Skeletal muscle cell (primary cell): ENCODE data around the gene CHAF1A.
A peak's percentile ranks its signal among the peaks of the same experiment; 100 is the strongest.

ENCODE experiments used
- DNase-seq: peaks from one replicate; pipeline ENCODE4 v3.0.0-alpha.2; 2010; ENCODE audit warnings: low read depth
- H3K4me3 ChIP-seq: 2 replicates; pipeline ENCODE4 v1.5.1; 2011; ENCODE audit warnings: low read depth, mild to moderate bottlenecking, control low read depth, low read length, moderate library complexity

Gene CHAF1A

GRCh38 chr19:4365791-4366665, 36.4 kb upstream of the CHAF1A start:
- no peak overlapping the region for H3K4me3 ChIP-seq
- no peak for DNase-seq

DNA sequence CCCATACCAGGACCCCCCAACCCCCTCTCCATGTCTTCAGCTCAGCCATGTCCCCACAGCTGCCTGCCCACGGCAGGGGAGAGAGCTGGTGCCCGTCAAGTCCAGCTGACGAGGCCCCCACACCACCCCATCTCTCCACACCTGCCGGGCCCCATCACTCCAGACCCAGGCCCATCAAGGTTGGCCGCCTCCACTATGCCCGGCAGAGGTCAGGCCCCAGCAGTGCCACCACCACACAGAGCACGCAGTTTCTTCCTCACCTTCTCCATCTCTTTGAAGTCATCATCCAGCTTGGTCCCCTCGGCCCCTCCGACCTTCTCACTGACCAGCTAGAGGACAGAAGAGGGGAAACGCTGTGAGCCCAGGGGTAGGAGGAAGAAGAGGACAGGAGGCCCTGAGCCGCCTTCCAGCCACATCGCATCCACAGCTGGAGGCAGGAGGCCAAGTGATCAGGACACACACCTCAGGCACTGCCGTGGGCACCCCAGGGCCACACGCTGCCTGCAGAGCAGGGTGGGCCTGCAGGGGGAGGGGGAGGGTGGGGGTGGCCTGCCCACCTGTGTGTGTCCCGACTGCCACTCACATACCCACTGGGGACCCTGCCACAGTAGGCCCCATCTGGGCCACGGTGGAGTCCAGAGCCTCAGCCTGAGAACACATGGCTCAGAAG, 35.6 kb upstream of the CHAF1A start:
- no peak overlapping the region for H3K4me3 ChIP-seq
- DNase-seq, result no peak

- no peak for DNase-seq
- no peak overlapping the region for H3K4me3 ChIP-seq
Measured at GRCh38 chr19:4367336-4367723, 35.1 kb upstream of the CHAF1A start.

DNA sequence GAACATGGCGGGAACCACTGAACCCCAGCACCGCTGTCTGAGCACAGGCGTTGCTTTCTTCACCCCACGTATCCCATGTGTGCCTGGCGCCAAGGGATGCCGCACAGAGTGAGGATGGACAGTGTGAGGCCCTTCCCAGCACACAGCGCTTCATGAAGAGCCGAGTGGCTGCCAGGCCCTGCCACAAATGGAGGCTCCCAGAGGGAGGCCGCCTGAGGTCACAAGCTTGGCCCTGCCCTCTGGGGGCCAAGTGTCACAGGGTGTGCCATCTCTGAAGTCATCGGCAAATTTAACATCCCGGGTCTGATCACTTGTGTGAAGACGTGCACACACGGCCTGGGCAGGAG, 34.7 kb upstream of the CHAF1A start:
- no peak for DNase-seq
- H3K4me3 ChIP-seq, result no peak overlapping the region

DNA sequence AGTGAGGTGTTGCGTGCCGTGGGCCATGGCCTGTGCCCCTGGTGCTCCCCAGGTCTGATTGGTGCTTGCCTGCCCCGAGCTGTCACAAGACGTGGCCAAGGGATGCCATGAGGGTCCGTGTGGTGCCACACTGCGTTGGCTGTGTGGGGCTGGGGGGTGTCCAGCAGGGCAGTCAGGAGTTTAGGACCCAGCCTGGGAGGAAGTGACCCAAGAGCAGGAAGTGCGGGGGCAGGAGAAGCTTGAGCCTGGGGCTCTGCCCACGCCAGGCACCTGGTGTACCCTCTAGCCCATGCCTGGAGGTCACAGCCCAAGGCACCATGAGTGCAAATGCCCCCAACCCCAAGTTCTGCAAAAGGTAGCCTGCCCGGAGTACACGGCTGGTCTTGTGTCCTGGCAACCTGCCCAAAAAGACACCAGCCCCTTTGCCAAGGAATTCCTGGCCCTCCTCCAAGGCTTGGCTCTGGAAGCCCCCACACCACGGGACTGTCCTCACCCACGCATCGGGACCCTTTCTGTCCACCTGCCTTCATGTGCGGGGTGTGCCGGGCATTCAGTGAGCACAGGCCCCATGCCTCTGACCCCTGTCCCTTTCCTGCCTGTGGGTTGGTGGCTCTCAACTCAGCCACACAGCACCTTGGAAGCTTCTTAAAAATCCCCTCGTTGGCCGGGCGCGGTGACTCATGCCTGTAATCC, 34.2 kb upstream of the CHAF1A start:
- no peak for DNase-seq
- H3K4me3 ChIP-seq, result no peak overlapping the region

- no peak for DNase-seq
- no peak overlapping the region for H3K4me3 ChIP-seq
Measured at GRCh38 chr19:4369109-4369887, 33.1 kb upstream of the CHAF1A start.

GRCh38 chr19:4369888-4370260, 32.6 kb upstream of the CHAF1A start:
- H3K4me3 ChIP-seq, result no peak overlapping the region
- DNase-seq, result no peak

DNA sequence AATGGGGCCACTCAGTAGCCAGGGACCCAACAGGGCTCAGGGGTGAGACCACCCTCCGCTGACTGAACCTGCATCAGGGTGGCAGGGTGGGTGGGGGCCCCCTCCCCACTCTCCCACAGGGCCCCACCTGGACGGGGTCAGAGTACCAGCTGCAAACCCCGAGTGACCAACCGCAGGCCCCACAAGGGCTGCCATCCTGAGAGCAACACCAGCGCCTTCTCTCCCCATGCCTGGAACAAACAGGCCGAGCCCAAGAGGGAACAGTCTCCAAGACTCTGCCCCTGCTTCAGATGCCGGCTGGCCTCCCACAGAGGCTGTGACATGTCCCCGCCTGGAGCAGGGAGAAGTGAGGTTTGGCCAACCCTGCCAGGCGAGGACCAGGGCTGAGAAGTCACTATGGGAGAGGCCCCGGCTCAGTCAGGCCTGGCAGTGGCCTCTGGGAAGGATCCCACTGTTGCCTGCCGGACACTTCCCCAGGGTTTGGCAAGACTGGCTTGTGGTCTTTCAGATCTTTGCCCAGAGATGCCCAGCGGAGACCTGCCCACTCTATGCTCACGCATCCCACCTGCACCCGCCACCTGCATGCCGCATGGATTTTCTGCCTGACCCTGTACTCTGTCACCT, 31.9 kb upstream of the CHAF1A start:
- no peak overlapping the region for H3K4me3 ChIP-seq
- no peak for DNase-seq

DNA sequence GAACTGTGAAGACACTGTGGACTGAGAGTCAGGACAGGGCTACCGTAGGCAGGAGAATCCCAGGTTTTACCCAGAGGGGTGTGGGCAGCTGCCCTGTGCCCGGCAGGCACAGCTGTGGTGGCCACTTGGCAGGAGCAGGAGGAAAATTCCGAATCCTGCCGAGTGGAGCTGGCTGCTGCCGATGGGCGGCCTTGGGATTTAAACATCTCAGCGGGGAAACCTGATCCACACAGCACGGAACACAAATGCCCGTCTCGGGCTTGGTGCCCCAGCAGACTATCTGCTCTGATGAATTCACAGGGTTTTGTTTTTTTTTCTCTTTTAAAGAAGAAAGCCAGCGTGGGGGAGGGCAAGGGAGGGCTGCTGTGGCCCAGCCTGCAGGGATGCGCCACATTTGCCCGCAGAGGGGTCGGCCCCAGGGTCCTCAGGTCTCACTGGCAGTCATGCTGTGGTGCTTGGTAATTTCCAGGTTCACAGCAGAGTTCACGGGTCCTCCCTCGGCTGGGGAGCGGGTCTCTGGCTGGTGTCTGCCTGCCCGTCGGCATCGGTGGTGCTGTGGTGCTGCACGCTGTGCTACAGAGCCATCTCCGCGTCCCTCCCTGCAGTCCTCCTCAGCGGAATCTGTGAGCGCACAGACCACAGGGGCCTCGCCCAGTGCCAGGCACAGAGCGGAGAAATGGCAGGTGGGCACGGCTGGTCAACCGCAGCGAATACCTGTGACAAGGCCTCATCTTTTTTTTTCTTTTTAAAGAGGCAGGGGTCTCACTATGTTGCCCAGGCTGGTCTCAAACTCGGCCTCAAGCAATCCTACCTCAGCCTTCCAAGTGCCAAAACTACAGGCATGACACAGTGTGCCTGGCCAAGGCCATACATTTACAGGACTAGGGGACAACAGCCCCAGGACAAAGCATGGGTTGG, 30.9 kb upstream of the CHAF1A start:
- H3K4me3 ChIP-seq, result no peak overlapping the region
- DNase-seq, result no peak

DNA sequence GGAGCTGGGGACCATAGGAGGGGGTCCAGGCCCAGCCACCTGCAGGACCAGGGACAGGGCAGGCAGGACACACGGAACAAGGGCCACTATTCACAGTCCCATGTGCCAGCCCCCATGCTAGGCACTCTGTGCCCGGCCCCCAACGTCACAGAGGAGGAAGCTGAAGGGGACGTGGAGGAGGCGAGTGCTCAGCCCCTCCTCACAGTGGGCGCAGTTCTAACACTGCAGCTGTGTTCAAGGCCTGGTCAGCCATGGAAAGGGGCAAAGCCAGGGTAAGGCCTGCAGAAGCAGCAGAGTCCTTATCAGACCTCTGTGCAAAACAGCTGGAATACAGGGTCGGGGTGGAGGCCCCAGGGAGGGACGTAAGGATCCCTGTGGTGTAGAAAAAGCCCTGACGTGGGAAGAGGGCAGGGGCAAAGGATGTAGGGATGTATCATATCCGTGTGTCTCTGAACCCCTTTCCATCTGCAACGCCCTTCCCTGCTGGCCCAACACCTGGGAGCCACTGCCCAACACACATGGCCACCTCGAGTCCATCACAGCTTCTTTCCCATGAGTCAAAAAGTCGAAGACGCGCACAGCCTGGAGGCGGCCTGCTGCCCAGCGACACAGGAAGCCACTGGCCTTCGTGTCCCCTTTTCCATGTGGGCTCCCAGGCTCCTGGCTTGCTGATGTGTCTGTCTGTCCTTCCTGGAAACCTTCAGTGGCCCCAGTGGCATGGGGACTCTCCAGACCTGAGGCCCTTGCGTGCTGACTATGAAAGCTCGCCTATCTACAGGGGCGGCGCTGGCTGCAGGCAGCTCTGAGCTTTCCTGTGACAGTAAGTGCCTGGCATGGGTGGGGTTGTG, 30.1 kb upstream of the CHAF1A start:
- no peak overlapping the region for H3K4me3 ChIP-seq
- no peak for DNase-seq

DNA sequence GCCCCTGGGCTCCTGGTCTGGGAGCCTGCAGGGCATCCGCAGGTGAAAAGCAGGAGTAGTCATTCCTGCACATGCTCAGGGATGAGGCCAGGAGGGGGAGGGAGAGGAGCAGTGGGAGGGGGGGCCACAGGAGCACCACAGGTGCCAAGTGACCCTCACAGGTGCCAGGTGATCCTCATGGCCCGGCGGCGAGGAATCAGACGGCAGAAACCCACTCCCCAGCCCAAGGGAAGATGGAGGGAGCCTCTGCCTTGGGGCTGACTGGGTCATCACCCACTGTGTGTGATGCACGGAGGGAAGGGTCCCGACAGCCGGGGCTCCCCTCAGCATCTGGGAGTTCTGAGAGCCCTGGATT, 29.4 kb upstream of the CHAF1A start:
- H3K4me3 ChIP-seq, result no peak overlapping the region
- DNase-seq, result no peak

- no peak overlapping the region for H3K4me3 ChIP-seq
- no peak for DNase-seq
Measured at GRCh38 chr19:4373601-4374497, 28.6 kb upstream of the CHAF1A start.

DNA sequence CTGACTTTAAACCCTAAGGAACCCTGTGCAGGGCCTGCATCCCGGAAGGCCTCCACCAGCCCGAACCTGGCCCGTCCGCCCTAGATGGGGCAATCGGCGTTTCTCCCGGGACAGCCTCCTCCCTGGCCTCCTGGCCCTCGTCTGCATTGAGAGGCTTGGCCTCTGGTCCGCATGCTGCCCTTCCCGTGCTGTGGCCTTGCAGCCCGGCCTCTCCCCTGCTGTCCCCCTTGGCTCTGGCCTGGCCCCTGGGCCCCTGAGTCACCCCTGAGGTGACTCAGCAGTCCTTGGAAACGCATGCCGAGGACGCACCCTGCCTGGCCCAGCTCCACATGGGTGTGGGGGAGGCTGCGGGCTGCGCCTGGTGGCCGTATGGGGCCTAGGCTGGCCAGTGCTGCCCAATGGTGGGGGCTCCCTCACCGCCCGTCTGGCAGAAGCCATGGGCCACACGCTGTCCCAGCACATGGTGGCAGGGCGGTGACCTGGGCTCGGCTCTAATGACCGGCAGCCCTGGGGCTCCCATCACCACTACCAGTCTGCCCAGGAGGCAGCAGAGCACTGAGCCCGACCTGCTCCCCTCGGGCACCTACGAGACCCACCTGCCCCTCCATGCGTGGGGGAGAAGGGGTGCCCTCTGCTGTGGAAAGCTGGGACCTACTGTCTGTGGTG, 27.8 kb upstream of the CHAF1A start:
- DNase-seq, result peak; percentile 58
- no peak overlapping the region for H3K4me3 ChIP-seq

- DNase-seq, result peak; percentile 50
- H3K4me3 ChIP-seq, result no peak overlapping the region
Measured at GRCh38 chr19:4375164-4376027, 27.0 kb upstream of the CHAF1A start.

DNA sequence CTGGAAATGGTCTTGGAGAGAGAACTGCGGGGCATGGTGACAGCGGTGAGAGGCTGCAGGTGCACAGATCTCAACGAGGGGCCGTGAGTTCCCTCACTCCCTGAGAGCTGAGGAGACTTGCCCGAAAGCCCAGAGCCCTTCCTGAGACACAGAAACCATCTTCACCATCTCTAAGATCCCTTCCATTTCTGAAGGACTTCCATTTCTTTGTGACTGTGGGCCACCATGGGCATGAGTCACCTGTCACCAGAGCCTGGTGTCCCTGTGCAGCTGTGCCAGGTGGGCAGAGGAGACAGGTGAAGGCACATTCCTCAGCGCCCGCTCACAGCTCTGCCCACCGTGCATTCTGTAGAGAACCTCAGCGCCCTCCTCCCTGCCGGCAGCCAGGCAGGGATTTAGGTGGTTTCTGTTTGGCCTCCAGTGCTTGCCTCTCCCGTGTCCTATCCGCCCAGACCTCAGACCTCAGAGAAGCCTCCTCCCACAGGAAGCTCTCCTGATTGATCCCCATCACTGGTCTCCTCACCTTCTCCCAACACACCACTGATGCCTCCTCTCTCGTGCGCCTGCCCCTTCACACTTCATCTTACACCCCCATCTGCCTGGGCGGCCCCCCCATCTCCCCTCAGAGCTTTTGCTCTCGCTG, 26.3 kb upstream of the CHAF1A start:
- H3K4me3 ChIP-seq, result no peak overlapping the region
- no peak for DNase-seq
